VCaP (cell line): Measurements from ENCODE around the gene REG1A.

Experiments used
- H3K27ac ChIP-seq: fragments of 450-650 bp; 2 replicates; pipeline ENCODE4 v1.5.1; 2017
- CTCF ChIP-seq: fragments of 450-650 bp; conservative IDR thresholded peaks from 2 replicates; pipeline ENCODE4 v1.5.1; 2017; ENCODE audit warnings: mild to moderate bottlenecking, moderate library complexity

REG1A gene

GRCh38 chr2:79159030-79159429 is 38.7 kb downstream of the REG1A start:
- H3K27ac ChIP-seq: no peak overlapping the region
- TF ChIP-seq CTCF: no peak

GRCh38 chr2:79159653-79160052 is 39.4 kb downstream of the REG1A start, which contains the start of gene REG3A:
REG3A (minus strand) TSS chr2:79159753; CDS start chr2:79159405, 348 bp downstream.
- TF ChIP-seq CTCF: no peak
- H3K27ac ChIP-seq: no peak within 1 kb of the TSS

GRCh38 chr2:79162132-79162531 is 41.8 kb downstream of the REG1A start:
- 0 out of 2 replicates have a peak overlapping the region, but pooled peaks have one; percentile 10 for H3K27ac ChIP-seq
- TF ChIP-seq CTCF: no peak

- H3K27ac ChIP-seq: no peak overlapping the region
- TF ChIP-seq CTCF: no peak
Measured at GRCh38 chr2:79162801-79163200, 42.5 kb downstream of the REG1A start.

- peak overlapping the region; percentile 70 for H3K27ac ChIP-seq
- no peak for TF ChIP-seq CTCF
Measured at GRCh38 chr2:79171348-79171958, 51.2 kb downstream of the REG1A start.
